ENCODE measurements around the gene RALGAPA2. TPM values are rescaled to one million over a fixed set of nuclear protein-coding genes. Genes with fewer than 3 reads are reported as not detected.

Gene RALGAPA2
- polyA plus RNA-seq, 5 donors = 24.9 to 47.7 (median 38.6) TPM

DNA sequence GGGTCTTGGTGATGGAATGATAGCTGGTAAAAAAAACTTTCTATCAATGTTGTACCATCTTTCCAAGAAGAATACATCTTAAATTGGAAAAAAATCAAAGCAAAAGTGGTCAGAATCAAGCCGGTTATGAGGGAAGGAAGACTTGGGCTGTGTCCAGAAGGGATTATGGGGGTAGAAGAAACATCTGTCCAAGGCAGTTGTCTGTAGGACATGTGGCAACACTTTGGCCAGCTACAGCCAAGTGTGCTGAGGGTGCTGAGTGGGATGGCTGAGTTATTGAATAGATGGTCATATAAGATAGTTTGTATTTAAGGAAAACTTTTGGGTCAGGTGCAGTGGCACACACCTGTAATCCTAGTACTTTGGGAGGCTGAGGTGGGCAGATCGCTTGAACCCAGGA, 306.1 kb downstream of the RALGAPA2 start:
- DNase-seq = no peak

DNA sequence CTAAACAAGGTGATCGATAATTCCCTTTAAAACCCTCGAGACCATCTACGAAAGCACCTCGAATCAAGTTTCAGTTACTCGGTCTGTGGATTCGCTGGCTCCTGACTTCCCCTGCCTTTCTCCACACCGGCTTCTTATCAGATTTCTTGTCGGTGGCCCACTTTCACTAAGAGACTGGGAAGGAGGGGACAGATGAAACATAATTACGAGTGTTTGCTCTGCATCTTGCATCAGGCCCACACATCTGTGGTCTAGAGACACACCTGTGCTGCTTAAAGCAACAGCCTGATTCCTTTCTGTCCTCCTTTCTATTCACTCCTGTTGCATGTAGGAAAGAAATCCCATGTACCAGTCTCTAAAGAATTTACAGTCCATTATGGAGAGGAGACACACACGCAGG, 306.8 kb downstream of the RALGAPA2 start:
- no peak for DNase-seq

DNA sequence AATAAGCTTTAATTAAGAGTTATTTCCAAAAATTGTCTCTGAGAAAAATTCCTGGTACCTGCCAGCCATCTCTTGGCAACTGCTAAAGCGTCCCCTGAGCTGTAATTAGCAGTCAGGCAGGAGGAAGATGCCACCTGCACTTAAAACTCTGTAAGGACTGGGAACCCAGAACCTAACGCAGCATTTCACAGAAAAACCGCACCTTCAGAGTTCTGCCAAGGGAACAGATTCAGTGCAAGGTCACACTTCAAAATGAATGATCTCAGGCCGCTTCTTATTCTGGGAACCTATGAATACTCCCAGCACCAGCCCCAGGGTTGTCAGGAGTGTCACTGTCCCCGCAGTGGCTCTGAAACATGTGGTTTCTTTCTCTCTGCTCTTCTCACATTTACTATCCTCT, 307.8 kb downstream of the RALGAPA2 start:
- no peak for DNase-seq

DNA sequence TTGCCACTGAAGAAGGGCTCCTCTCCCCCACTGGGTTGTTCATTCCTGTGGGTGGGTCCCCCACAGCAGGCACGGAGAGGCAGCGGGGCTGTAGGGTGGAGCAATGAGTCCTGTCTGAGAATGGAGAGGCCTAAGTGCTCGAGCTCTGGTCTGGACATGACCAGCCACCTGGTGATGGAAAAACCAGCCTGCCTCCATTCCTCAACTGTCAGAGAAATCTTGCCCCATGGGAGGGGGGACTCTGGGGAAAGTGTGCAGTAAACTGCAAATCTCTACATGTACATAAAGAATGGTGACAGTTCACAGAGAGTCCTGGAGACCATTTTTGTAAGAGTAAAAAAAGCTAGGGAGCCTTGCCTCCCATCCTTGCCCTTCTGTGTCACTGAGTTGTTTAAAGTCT, 310.5 kb downstream of the RALGAPA2 start:
- DNase-seq = no peak

DNA sequence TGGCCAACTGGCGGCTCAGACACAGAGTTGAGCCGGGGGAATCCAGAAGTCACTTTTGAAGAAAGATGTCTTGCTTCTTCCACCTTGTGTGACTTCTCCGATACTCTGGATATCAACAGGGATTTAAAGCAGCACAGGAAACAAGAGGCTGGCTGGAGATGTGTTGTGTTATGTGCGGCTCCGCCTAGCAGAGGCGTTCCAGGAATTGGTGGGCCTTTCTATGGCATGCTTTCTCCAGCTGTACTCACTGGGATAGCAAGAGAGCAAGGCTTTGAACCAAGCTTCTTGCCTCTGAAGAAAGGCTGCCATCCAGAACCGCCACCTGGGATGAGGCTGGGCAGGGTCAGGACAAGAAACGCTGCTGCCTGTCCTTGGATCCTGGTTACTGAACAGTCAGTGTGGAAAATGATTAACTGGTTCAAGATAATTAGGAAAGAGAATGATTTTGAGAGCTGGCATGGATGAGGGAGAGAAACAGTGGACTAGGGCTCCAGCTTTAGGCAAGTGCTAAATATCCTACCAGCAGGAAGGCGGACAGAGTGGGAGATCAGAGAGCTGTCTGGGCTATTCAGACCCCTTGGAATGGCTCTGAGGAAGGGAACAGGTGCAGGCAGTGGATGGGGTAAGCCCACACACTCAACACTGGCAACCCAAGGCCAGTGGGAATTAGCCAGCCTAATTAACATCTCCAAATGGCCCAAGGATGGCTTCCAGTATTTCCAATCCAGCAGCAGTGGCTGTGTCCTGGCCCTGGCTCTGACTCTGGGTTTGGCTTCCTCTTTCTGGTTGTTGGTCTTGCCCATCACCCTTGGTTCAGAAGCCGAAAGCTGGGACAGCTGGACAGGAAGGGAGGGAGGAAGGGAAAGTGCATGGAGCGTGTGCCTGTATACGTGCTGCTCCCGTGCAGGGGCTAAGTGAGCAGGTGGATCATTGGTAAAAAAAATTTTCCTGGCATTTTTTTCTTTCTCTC, 312.6 kb downstream of the RALGAPA2 start:
- DNase-seq = no peak

DNA sequence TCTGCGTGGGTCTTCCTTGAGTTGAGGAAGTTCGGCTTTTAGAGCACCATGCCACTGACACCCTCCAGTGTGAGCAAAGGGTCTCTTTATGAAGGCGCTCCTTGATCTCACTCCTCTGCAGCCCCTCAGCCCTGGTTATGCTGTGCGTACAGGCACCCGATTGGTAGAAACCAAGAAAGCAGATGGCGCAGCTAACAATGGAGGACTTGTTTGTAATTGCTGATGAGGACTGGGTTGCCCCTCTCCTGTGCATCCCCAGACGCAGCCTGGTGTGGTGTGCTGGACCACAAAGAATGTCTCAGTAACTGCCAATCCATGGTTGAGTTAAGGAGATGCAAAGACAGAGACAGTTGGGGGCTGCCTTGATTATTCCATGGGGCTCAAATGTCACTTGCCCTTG, 314.3 kb downstream of the RALGAPA2 start:
- no peak for DNase-seq

DNA sequence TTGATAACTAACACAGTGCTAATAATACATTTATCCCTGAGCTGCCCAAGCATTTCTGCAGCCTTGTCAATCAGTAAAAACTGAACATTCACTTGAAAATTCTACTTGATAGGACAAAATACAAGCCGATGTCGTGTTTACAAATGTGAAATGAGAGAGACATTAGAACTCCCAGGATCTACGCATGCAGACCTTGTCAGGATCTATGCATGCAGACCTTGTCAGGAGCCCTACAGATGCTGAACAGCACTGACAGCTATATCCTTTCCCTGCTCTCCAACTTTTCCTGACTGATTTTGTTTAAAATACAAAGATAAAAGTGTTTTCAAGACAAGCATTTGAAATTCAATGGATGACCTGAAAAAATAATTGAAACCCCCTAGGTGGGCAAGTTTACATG, 315.6 kb downstream of the RALGAPA2 start:
- DNase-seq = no peak

DNA sequence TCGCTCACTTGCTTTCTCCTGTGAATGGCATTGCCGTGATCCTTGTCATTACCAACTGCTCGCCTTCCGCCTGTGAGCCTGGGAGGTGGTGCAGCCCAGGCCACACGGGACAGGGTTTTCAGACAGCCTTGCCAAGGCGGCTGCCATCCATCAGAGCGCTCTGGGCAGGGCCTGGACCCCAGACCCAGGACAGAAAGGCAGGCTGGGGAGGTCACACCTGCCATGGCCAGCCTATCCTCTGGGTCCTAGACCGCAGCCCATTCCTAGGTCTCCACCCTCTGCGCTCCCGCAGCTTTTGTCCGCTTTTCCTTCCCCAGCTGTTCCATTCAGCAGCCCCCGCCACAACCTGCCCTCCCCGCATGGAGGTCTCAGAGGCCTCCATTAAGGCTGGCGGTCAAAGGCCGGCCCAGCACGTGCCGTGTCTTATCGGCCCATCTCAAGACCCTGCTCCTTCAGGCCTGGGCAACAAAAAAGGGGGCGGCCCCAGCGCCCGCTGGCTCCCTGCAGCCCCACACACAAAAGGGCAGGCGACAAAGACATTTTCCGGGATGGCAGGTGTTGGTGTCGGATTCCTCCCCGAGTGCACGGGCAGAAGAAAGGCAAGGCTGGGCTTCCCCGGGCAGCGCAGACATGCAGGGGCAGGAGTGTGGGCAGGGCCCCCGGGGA, 316.4 kb downstream of the RALGAPA2 start:
- DNase-seq = no peak

DNA sequence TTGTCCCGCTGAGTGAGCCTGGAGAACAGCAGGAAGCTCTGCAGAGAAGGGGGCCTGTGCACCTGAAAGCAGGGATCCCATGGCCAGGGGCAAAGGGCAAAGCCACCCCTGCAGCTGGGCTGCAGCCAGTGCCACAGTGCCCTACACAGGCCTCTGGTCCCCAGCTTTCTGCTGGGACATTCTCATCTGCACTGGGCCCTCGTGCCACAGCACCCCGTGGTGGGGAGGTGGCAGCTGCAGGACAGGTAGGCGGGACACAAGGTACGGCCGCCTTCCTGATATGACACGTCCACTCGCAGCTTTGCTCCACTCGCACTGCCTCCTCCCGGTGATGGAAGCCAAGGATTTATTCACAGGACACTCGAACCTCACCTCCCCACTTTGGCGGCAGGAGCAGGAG, 317.4 kb downstream of the RALGAPA2 start:
- no peak for DNase-seq

DNA sequence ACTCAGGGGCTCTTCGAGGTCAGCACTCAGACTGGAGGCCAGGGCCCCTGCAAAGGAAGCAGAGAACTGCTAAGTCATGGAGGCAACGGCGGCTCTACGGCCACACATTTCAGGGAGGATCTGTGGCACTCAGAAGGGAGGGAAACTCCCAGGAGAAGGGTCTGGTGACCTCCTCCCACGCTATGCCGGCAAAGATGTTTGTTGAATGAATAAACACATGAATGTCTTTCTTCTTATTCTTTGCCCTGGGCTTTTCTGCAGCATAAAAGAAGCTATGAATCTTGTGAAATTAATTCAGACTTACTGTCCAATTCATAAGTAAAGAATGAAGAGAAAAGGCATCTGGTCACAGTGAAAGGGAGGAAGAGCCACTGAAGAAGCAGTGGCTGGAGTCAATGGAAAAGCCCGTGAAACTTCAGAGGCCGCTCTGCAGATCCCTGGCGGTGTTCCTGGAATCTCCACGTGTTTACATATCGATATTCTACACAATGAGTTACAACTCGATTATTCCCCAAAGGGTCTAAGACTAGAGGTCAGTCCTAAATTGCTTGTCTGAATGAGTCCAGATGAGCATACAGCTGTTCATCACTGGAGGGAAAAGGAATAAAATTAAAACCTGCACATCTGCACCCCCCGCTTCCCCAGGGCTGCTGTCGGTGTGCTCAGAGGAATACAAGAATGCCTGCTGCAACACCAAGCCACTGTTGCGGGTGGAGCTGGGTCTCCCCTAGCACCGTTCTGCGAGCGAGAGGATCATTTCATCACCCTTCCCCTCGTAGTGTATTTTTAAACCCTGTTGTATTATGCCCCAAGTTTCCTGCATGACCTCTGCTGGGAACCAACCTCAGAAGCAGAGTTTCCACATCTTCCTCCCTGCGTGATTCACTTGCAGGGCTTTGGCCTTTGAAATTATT, 319.0 kb downstream of the RALGAPA2 start:
- DNase-seq = no peak

DNA sequence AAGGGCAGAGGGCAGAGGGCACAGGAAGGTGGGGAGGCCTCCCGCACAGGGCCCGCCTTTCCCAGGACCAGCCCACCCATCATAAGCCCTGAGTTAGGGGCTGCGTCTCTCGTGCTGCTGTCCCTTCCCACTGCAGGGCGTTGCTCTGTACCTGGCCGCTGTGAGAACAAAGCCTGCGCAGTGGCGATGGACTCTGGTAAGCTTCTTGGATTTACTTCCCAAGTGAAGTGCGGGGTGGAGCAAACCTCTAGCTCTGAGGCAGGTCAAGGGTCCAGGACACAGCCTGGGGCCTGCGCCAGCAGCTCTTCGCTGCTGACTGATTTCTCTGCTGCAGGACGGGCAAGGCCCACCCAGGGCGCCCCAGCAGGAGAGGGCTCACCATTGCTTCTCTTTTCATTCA, 320.7 kb downstream of the RALGAPA2 start:
- no peak for DNase-seq

DNA sequence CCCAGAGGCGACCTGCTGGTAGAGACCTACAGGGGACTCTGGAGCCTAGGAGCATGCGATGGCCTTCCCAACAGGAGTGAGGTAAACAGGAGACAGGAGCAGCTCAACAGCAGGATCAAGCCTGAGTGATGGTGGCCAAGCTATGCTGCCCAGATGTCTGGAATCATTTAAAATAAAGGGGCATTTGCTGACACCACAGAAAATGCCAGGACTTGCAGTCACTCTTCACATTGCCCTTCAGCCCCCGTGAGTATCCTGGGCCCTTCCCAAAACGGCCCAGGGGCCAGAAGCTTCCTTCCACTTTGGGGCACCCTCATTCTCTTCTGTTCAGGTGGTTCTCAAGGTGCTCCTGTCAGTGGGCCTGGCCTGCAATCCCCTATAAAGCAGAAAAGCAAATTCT, 321.3 kb downstream of the RALGAPA2 start:
- no peak for DNase-seq

DNA sequence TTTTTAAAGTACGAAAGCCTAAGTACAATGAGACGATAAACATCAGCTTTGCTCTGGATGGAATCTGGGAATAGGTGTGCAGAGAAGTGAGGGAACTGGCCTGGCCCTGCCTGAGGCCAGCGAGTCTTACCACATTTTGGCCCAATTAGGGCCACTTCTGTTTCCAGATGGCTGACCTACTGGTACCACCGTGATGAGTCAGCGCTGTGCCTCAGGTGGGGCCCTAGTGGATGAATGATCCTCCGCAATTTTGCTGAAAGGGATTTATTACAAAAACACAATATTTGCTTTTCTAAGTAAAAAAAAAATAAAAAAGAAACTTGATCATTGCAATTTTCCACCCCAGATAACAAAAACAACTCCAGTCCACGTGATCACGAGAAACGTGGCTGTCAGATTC, 322.1 kb downstream of the RALGAPA2 start:
- DNase-seq = no peak

DNA sequence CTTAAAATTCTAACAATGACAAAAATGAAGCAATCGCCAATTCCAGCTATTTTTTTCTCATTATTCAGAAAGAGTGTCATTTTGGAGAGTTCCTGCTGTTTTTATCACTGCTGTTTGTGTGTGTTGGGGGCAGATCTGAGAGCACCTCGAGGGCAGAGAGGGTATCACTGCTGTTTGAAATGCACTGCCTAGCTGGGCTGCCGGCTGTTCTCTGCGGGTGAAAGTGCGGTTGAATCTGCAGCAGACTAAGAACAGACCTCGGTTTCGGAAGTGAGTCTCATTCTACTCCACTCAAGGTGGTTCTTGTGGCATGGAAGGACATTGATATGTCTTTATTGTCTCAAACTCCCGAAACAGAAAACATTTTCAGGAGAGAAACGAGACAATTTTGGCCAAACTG, 326.3 kb downstream of the RALGAPA2 start:
- DNase-seq = no peak

DNA sequence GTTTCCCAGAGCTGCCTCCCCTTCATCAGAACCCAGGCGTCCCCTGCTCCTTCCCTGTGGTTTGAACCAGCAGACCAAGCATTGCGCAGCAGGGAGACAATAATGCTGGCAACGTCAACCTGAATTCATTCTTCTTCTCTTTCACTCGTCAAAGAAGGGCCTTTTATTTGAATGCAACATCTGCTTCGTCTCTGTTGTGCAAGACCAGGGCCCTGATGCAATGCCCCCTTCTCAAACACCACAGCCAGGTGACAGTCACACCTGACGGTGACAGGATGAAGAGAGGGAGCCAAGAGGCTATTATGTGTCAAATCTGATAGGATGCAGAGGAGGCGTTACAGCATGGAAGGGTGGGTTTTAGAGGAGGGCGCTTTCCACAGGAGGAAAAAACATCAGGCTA, 336.6 kb downstream of the RALGAPA2 start:
- no peak for DNase-seq

DNA sequence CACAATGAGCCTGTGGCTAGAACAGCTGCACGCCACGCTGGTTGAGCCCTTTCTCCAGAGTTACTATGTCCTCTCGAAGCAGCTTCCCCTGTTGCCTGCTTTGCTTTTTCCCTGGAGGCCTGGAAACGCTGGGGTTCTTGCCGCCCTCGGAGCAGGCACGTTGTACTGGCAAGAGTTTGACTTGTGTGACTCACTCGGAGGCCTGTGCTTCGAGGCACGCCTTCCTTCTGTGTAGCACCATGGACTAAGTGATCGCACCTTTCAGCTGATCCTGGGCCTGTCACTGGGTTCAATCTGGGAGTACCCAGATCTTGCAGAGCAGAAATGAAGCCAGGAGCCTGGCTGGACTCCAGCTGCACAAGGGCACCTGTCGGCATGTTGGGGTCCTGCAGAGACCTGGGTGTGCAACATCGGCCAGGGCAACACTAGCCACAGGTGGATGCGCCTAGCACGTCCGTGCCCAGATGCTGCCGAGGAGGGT, 339.3 kb downstream of the RALGAPA2 start:
- no peak for DNase-seq

DNA sequence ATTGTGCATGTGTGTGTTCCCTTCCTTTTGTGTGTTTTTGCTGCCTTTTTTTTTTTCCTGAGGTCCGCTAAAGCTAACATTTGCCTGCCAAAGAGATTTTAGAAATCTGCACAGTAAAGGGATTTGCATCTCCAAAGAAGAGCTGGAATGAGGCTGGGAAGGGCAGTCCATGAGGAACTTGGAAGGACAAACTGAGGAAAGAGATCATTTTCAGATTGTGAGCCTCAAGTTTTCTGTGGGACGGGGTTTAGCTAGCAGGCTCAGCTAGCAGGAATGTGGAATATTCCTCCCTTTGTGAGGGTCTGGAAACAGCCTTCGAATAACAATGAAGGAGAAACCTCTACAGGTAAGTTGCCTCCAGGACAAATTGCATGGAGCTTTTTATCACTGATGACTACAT, 340.8 kb downstream of the RALGAPA2 start:
- DNase-seq = no peak

DNA sequence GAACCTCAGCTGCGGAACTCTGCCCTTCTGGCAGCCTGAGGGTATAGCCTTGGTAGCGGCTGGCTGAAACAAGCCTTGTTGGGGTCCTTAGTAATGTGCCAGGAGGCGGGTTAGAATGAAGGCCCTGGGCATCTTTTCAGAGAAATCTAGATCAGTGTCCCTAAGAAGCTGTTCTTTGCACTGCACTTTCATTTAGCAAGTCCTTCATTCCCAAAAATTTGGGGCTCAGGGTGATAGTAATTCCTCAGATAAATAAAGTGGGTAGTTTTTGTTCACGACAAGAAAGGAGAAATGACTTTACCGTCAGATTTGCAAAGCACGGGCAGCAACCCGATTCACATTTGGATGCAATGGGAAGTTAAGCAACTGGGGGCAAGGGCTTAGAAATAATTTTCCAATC, 341.4 kb downstream of the RALGAPA2 start:
- no peak for DNase-seq

DNA sequence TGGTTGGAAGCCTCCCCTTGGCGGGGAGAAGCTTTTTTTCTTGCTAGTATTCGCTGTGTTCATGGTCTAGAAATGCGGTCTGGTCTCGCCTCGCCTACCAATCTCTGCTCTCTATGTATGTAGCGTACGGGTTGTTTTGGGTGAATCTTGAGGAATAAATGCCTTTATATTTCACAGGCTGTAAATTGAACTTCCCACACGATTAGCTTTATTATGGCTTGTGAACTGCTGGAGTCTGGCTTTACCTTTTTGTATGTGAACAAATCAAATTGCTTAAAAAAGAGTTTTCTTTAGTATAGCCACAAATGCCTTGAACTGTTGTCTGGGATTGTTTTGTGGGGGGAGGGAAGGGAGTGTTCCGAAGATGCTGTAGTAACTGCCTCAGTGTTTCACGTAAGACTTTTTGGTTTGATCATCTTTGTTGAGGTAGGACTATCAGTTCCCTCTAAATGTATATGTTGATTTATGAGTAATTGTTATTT, 342.3 kb downstream of the RALGAPA2 start:
- no peak for DNase-seq

DNA sequence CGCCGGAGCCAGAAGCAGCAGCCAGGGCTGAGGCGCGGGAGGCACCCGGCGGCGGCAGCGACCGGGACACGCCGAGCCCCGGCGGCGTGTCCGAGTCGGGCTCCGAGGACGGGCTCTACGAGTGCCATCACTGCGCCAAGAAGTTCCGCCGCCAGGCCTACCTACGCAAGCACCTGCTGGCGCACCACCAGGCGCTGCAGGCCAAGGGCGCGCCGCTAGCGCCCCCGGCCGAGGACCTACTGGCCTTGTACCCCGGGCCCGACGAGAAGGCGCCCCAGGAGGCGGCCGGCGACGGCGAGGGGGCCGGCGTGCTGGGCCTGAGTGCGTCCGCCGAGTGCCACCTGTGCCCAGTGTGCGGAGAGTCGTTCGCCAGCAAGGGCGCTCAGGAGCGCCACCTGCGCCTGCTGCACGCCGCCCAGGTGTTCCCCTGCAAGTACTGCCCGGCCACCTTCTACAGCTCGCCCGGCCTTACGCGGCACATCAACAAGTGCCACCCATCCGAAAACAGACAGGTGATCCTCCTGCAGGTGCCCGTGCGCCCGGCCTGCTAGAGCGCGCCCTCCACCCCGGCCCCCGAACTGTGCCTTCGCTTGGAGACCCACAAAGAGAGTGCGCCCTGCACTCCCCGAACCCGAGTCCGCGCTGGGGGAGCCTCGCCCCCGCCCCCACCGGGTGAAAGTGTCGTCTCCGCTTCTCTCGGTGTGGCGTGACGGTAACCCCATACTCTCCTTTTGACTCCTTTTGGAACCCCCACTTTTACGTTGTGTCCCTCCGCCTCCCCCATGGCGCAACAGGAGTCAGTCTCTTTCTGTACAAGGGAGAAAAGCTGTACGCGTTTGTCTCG, 343.0 kb downstream of the RALGAPA2 start:
- DNase-seq = no peak
